ENCODE measurements around the gene DCAF6. TPM values are rescaled to one million over a fixed set of nuclear protein-coding genes. Genes with fewer than 3 reads are reported as not detected.
"Not testable (repeated sequence)": the region's sequence is repeated elsewhere in the genome, so short reads cannot be mapped to it uniquely, and the experiment has no call there.

DCAF6 gene
- total and polyA plus RNA-seq, 3 donors from 2014 or later, result 160 to 199 (median 173) TPM

GRCh38 chr1:167926486-167926997, 9.9 kb upstream of the DCAF6 start:
- H3K27ac ChIP-seq, result no peak overlapping the region
- intact Hi-C loops (cut with DNase I; ENCODE audit: low total_unique reads), result no loop called here
- H3K27me3 ChIP-seq, result no peaks in the 10 kb centered on the region
- DNase-seq, result no peak
- TF ChIP-seq CTCF (IDR thresholded peaks at IDR 0.05), result no peak
- no peak for TF ChIP-seq POLR2A (IDR thresholded peaks at IDR 0.05)
- no peak overlapping the region for H3K4me3 ChIP-seq
- no peaks in the 10 kb centered on the region for H3K9me3 ChIP-seq
- H3K36me3 ChIP-seq (ENCODE audit: low read depth, missing control alignments), result no peaks in the 10 kb centered on the region
- peaks cover 4% of the 10 kb centered on the region for H3K4me1 ChIP-seq
- WGBS, 2 donors, result 70 to 85% methylated on average over 6 of the region's 6 CpGs

GRCh38 chr1:167927046-167927754, 9.3 kb upstream of the DCAF6 start:
- Histone ChIP-seq H3K9me3 (no peaks in the 10 kb centered on the region), H3K27ac (no peak overlapping the region), H3K27me3 (no peaks in the 10 kb centered on the region), H3K4me1 (peaks cover 4% of the 10 kb centered on the region), H3K36me3 (ENCODE audit: low read depth, missing control alignments) (no peaks in the 10 kb centered on the region), H3K4me3 (no peak overlapping the region)
- TF ChIP-seq POLR2A (IDR thresholded peaks at IDR 0.05) (no peak), CTCF (IDR thresholded peaks at IDR 0.05) (no peak)
- no peak for DNase-seq
- WGBS, 2 donors, result 76 to 82% methylated on average over 4 of the region's 4 CpGs
- intact Hi-C loops (cut with DNase I; ENCODE audit: low total_unique reads), result no loop called here

GRCh38 chr1:167928457-167928852, 8.0 kb upstream of the DCAF6 start:
- intact Hi-C loops (cut with DNase I; ENCODE audit: low total_unique reads), result no loop called here
- no peaks in the 10 kb centered on the region for H3K36me3 ChIP-seq (ENCODE audit: low read depth, missing control alignments)
- WGBS, 2 donors, result 86 to 93% methylated on average over 2 of the region's 2 CpGs

GRCh38 chr1:167928919-167929318, 7.6 kb upstream of the DCAF6 start:
- DNase-seq; H3K36me3 ChIP-seq (ENCODE audit: low read depth, missing control alignments); H3K9me3 ChIP-seq; H3K27me3 ChIP-seq; H3K4me3 ChIP-seq; intact Hi-C loops (cut with DNase I; ENCODE audit: low total_unique reads); H3K27ac ChIP-seq: not testable (repeated sequence)
- peaks cover 12% of the 10 kb centered on the region for H3K4me1 ChIP-seq
- WGBS, 2 donors, result 92 to 94% methylated on average over 9 of the region's 9 CpGs

More at GRCh38 chr1:167928457-167928852, 8.0 kb upstream of the DCAF6 start:
- peaks cover 7% of the 10 kb centered on the region for H3K4me1 ChIP-seq
- TF ChIP-seq POLR2A (IDR thresholded peaks at IDR 0.05), result no peak
- no peak for TF ChIP-seq CTCF (IDR thresholded peaks at IDR 0.05)
- no peaks in the 10 kb centered on the region for H3K9me3 ChIP-seq
- no peaks in the 10 kb centered on the region for H3K27me3 ChIP-seq
- no peak overlapping the region for H3K27ac ChIP-seq
- no peak for DNase-seq
- H3K4me3 ChIP-seq, result no peak overlapping the region

- WGBS, 2 donors, result 65 to 79% methylated on average over 1 of the region's 1 CpG
- intact Hi-C loops (cut with DNase I; ENCODE audit: low total_unique reads), result no loop called here
- H3K9me3 ChIP-seq, result no peaks in the 10 kb centered on the region
- no peak for DNase-seq
- no peak overlapping the region for H3K27ac ChIP-seq
- H3K4me1 ChIP-seq, result peaks cover 20% of the 10 kb centered on the region
- TF ChIP-seq CTCF (IDR thresholded peaks at IDR 0.05) (no peak), POLR2A (IDR thresholded peaks at IDR 0.05) (no peak)
- no peaks in the 10 kb centered on the region for H3K36me3 ChIP-seq (ENCODE audit: low read depth, missing control alignments)
- no peak overlapping the region for H3K4me3 ChIP-seq
- H3K27me3 ChIP-seq, result no peaks in the 10 kb centered on the region
Measured at GRCh38 chr1:167929725-167930124, 6.8 kb upstream of the DCAF6 start.
